ENCODE results near the gene ANAPC15.

ANAPC15 gene

GRCh38 chr11:72140661-72141060 lies 28.2 kb upstream of the ANAPC15 start:
- TF ChIP-seq POLR2AphosphoS5 (IDR thresholded peaks at IDR 0.05; ENCODE audit: low read depth, low read length) (no peak), REST (IDR thresholded peaks at IDR 0.05; ENCODE audit: insufficient read depth in 1 of 2, low read depth in 2 of 2, low read length in 2 of 2) (no peak), TAF1 (IDR thresholded peaks at IDR 0.05; ENCODE audit: borderline replicate concordance, insufficient read depth, low read length) (no peak), SIN3A (IDR thresholded peaks at IDR 0.05; ENCODE audit: borderline replicate concordance, insufficient read depth, low read length) (no peak), FOXP2 (optimal IDR thresholded peaks at IDR 0.05; ENCODE audit: borderline replicate concordance, extremely low read depth, extremely low read length, insufficient read depth) (no peak)

- TF ChIP-seq TAF1 (IDR thresholded peaks at IDR 0.05; ENCODE audit: borderline replicate concordance, insufficient read depth, low read length) (no peak), SIN3A (IDR thresholded peaks at IDR 0.05; ENCODE audit: borderline replicate concordance, insufficient read depth, low read length) (no peak), REST (IDR thresholded peaks at IDR 0.05; ENCODE audit: insufficient read depth in 1 of 2, low read depth in 2 of 2, low read length in 2 of 2) (no peak), FOXP2 (optimal IDR thresholded peaks at IDR 0.05; ENCODE audit: borderline replicate concordance, extremely low read depth, extremely low read length, insufficient read depth) (no peak), POLR2AphosphoS5 (IDR thresholded peaks at IDR 0.05; ENCODE audit: low read depth, low read length) (no peak)
Measured at GRCh38 chr11:72139500-72139899, 27.0 kb upstream of the ANAPC15 start.

GRCh38 chr11:72138821-72139390 lies 26.4 kb upstream of the ANAPC15 start:
- no peak for TF ChIP-seq TAF1 (IDR thresholded peaks at IDR 0.05; ENCODE audit: borderline replicate concordance, insufficient read depth, low read length)
- TF ChIP-seq SIN3A (IDR thresholded peaks at IDR 0.05; ENCODE audit: borderline replicate concordance, insufficient read depth, low read length): no peak
- TF ChIP-seq REST (IDR thresholded peaks at IDR 0.05; ENCODE audit: insufficient read depth in 1 of 2, low read depth in 2 of 2, low read length in 2 of 2): no peak
- no peak for TF ChIP-seq FOXP2 (optimal IDR thresholded peaks at IDR 0.05; ENCODE audit: borderline replicate concordance, extremely low read depth, extremely low read length, insufficient read depth)
- no peak for TF ChIP-seq POLR2AphosphoS5 (IDR thresholded peaks at IDR 0.05; ENCODE audit: low read depth, low read length)

GRCh38 chr11:72136684-72137262 lies 24.3 kb upstream of the ANAPC15 start:
- no peak for TF ChIP-seq TAF1 (IDR thresholded peaks at IDR 0.05; ENCODE audit: borderline replicate concordance, insufficient read depth, low read length)
- TF ChIP-seq FOXP2 (optimal IDR thresholded peaks at IDR 0.05; ENCODE audit: borderline replicate concordance, extremely low read depth, extremely low read length, insufficient read depth): no peak

- TF ChIP-seq FOXP2 (optimal IDR thresholded peaks at IDR 0.05; ENCODE audit: borderline replicate concordance, extremely low read depth, extremely low read length, insufficient read depth) (no peak), REST (IDR thresholded peaks at IDR 0.05; ENCODE audit: insufficient read depth in 1 of 2, low read depth in 2 of 2, low read length in 2 of 2) (no peak), POLR2AphosphoS5 (IDR thresholded peaks at IDR 0.05; ENCODE audit: low read depth, low read length) (no peak), SIN3A (IDR thresholded peaks at IDR 0.05; ENCODE audit: borderline replicate concordance, insufficient read depth, low read length) (no peak), TAF1 (IDR thresholded peaks at IDR 0.05; ENCODE audit: borderline replicate concordance, insufficient read depth, low read length) (no peak)
Measured at GRCh38 chr11:72135891-72136683, 23.6 kb upstream of the ANAPC15 start.
